GM18526 (cell line): Measurements from ENCODE around the gene MYL5.

Experiments
- POLR2A ChIP-seq: IDR thresholded peaks from 3 replicates; pipeline ENCODE4 v1.6.1; 2011; ENCODE audit not compliant: insufficient read length; ENCODE audit errors: extremely low read depth

Gene MYL5

DNA sequence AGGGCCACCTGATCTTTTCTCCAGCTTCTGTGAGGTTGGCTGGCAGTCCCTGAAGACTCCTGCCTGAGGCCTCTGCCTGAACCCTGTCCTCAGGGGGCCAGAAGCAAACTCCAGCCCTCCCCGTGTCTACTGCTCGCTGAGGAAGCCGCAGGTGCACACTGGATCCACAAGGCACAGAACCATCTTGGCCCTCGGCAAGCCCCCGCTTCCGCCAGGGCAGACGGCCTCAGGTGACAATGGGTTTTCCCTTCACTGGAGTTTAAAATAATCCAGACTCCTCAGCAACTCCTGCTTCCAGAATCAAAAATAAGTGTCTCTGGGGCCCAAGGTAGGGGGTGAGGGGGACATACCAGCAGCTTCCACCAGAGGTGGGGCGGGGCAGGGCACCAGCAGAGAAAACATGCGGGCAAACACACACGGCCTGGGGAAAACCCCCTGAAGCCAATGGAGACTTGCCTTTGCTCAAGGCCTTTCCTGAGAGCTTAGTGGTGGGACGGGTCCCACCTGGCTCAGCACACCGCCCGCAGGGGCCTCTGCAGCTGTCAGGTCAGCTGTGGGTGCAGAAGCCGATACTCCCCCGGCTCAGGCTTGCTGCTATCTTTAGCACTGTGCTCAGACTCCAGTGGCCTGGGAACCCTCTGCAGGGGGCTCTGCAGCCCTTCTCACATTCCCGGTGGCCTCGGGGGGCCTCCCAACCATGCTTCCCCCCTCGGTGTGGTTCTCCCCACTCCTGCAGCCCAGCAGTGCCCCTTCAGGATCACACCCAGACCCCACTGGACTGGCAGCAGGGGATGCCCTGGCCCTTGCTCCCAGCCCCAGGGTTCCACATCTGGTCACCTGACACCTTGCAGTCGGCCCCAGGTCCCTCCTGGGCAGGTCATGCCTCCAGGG is 1.9 kb downstream of the MYL5 start:
- no peak for TF ChIP-seq POLR2A

- no peak for TF ChIP-seq POLR2A
These were observed 2.5 kb downstream of the MYL5 start for GRCh38 chr4:676871-677235.

- TF ChIP-seq POLR2A = no peak
These were observed 3.3 kb downstream of the MYL5 start for GRCh38 chr4:677431-678293.

GRCh38 chr4:678331-679103 is 4.2 kb downstream of the MYL5 start:
- no peak for TF ChIP-seq POLR2A

DNA sequence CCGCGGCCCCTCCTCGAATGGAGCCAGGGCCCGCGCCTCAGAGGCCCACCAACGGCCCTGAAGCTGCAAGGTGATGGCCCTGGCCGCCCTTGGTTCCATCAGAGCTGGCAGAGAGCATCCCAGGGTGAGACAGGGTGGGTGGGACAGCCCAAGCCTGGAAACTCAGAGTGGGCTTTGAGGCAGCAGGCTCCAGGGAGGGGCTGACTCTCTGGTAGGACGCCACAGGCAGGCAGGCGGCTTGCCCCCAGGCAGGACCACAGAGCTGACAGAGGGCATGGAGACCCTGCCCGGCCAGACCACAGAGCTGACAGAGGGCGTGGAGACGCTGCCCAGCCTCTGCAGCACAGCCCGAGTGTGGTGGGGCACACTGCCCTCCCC is 4.8 kb downstream of the MYL5 start:
- TF ChIP-seq POLR2A = no peak

DNA sequence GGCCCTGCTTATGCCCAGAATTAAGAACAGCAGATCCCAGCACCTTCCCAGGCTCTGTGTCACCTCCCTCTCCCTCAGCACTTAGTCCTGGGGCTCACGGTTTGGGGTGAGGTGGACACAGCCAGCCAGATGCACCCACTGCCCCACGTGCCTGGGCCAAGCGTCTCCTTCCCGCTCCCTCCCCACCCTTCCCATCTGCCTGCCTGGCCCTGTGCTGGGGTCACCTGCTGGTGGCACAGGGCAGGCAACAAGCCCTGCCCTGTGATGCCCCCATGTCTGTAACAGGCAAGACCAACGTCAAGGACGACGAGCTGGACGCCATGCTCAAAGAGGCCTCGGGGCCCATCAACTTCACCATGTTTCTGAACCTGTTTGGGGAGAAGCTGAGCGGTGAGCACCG is 5.3 kb downstream of the MYL5 start:
- TF ChIP-seq POLR2A = no peak

GRCh38 chr4:680091-680490 is 5.7 kb downstream of the MYL5 start:
- TF ChIP-seq POLR2A = no peak

DNA sequence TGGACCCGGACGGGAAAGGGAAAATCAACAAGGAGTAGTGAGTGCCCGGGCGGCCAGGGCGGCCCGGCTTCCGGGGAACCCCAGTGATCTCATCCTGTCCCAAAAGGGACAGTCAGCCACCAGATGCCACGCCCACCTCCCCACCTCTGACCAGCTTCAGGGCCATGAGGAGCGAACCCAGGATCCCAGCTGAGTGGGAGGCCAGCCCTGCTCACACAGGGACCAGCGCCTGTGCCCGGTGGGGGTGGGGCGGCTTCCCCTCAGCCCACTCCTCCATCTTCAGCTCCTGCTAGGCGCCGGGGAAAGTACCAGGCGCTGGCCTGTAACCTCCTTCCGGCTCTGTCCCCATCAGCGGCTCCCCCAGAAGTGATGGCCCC is 6.2 kb downstream of the MYL5 start:
- TF ChIP-seq POLR2A = no peak

GRCh38 chr4:680928-681645 is 6.7 kb downstream of the MYL5 start:
- TF ChIP-seq POLR2A = no peak

DNA sequence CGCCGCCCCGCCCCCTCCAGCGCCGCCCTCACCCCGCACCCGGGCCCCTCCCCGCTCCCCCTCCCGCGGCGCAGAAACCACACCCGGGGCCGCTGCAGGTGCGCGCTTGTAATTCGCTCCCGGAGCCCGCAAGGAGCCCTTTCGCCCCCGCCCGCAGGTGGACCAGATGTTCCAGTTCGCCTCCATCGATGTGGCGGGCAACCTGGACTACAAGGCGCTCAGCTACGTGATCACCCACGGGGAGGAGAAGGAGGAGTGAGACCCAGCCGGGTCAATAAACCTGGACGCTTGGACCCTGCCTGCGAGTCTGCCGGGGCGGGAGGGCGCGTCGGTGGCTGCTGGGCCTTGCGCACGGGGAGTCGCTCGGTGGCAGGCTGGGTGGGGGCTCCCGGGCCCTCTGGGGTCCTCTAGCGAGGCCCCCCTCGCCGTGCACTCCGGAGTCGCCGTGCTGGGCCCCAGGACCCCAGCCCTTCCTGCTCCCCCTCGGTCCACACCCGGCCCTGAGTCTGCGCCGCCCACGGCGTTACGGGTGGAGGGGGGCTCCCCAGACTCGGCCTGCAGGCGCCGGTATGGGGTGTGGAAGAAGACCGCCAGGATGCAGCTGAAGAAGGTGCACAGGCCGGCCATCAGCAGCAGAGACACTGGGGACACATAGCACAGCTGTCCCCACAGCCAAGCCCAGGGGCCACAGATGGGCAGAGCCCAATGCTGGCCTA is 7.6 kb downstream of the MYL5 start:
- TF ChIP-seq POLR2A = no peak

DNA sequence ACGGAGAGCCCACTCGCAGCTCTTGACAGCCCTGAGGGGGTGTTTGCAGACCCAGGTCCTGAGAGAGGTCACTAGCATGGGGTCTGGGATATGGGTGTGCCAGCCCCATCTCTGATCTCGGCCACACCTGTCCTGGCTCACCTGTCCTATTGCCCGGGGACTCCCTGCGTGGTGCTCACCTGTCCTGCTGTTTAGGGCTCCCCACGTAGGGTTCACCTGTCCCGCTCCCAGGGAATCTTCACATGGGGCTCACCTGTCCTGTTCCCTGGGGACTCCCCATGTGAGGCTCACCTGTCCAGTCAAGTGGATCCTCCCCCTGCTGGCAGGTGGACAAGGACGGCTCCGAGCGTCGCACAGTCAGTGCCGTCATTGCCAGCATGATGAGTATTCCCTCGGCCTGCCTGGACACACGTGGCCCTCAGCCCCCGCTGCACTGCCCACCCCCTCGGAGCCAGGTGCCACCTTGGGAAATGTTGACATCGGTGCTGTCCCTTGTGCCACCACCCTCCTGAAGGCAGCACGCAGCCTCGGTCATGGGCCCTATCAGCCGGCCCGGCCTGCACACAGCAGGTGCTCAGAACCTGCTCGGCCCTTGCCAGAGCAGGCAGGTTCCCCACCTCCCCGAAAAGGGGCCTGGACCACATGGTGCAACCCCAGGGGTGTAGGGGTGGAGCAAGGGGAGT is 8.3 kb downstream of the MYL5 start:
- TF ChIP-seq POLR2A = no peak

GRCh38 chr4:683247-683897 is 9.0 kb downstream of the MYL5 start:
- no peak for TF ChIP-seq POLR2A

DNA sequence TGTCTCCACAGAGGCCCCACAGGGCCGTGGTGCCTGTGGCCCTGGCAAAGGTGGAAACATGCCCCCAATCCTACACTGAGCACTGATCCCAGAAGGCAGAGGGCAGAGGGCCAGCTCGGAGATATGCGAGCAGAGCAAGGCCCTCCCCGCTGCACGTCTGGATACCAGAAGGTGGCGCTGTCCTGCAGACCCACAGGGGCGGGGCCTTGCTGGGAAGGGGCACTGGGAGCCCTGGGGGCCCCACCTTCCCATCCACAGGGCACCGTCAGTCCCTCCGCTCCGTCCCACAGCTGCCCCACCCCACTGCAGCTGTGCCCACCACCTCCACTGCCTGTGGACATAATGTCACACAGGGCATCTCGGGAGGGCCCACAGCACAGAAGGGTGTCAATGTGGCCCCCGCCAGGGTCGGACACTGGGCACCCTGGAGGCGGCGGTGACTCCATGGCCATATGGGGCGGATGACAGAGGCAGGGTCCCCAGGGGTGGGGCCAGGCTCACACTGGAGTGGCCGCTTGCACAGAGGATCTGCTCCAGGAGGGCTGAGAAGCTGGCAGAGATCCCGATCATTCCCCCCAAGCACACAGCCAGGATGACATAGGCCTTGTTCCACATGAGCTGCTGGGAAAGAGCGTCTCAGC is 9.8 kb downstream of the MYL5 start:
- no peak for TF ChIP-seq POLR2A
